HG03442 (cell line): ENCODE measurements around the gene RGPD6.
A peak's percentile ranks its signal among the peaks of the same experiment; 100 is the strongest.
"Not testable (repeated sequence)": the region's sequence is repeated elsewhere in the genome, so short reads cannot be mapped to it uniquely, and the experiment has no call there.

ENCODE experiments used
- ATAC-seq: cut with Tn5 transposase; IDR thresholded peaks from one replicate; pipeline ENCODE4 v1.9.1; 2021; ENCODE audit warnings: mild to moderate bottlenecking, moderate library complexity; ENCODE audit not compliant: unreplicated experiment

RGPD6 gene

DNA sequence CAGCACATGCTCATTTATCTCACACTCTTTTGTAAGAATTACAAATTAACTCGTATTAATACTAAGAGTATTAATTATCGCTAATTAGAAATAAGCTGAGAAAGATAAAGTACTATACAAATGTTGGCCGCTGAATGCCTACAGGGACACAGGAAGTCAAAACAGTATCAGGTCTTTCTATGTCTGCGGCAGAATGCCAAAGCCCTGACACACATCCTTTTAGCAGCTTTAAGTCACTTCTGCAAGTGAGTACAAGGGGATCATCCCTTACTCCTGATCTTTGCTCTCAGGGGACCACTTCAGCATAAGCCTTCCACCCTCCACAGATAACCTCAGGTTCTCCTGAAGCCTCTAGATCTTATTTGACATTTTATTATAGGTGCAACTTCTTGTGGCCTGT is 94.3 kb downstream of the RGPD6 start:
- ATAC-seq = not testable (repeated sequence)

DNA sequence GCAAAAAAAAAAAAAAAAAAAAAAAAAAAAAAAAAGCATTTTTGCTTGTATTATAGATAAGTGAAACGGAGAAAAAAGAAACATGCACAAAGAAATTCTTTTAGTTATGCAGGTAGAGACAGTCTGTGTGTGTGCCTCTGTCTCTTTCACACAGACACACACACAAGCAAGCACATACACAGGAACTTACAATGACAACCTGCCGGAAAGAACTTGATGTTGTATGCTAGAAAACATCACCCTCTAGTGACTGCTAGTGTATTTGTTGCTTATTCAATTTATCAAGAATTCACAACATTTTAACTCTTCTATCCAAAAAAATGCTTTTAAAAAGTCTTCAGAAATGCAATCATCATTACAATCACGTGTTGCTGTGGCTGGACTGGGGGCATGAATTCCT is 95.8 kb downstream of the RGPD6 start:
- peak; percentile 39 for ATAC-seq

DNA sequence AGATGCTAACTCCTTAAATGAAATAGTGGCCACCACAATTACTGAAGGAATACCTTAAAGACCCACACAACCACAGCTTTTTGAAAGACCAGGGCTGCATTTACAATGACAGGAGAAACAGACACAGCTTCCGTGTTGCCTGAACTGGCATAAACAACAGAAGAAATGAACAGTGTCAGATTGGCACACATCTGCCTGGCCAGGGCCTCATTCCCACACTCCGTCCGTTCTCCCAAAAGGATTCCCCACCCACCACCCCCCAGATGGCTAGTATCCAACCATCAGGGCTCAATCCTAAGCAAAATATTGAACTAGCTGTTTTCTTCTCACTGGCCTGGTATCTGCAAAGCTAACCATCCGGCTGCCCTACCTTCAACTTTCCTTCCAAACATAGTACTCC is 96.9 kb downstream of the RGPD6 start:
- not testable (repeated sequence) for ATAC-seq

DNA sequence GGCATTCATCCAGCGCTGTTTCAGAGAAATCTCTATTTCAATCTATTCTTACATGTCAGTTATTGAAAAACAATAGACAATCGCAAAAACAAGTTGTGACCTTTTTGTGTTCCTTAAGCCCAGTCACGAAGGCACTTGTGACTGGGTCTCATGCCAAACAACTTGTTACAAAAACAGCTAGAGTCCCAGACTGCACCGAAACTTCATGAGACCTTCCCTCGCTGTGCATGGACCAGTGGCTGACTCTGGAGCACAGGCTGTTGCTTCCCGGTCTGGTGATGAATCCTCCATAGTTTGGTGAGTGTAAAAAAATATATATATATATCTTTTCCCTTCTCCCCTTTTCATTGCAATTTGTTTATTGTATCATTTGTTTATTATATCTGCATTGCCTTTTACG is 99.7 kb downstream of the RGPD6 start:
- ATAC-seq = not testable (repeated sequence)

DNA sequence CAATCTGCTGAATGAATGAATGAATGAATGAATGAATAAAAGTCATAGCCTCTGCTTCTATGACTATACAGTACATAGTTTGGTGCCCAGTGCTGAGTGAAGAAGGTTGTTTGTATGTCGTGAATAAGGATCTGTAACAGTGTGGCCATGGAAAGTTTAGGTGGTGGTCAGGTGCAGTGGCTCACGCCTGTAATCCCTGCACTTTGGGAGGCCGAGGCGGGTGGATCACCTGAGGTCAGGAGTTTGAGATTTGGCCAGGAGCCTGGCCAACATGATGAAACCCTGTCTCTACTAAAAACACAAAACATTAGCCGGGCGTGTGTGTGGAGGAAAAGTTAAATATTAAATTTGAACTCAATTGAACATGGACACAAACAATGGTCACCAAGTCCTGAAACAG is 100.1 kb downstream of the RGPD6 start:
- not testable (repeated sequence) for ATAC-seq

DNA sequence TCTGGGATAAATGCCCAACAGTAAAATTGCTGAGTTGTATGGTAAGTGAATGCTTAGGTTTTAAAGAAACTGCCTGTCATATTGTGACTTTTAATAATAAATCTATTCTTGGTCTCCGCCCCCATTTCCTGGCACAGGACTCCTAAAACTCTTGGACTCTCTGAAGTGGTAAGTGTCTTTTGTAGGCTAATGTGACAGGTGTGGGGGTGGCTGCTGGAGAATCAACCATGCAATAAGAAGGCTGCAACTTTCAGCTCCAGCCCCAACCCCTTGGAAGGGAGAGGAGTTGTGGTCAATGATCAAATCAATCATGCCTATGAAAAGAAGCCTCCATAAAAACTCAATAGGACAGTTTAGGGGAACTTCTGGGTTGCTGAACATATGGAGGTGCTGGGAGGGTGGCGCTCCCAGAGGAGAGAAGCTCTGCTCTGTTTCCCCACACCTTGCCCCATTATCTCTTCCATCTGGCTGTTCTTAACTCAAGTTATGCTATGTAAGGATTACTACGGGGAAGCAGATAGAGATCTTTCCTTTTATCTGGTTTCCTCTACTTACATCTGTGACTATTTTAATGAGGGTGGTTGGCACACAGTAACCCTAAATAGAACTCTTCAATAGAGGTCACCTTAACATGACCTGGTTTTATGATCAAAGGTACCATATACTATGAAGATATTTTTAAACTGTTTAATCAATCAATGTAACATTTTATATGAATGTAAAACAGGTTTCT is 101.2 kb downstream of the RGPD6 start:
- not testable (repeated sequence) for ATAC-seq

DNA sequence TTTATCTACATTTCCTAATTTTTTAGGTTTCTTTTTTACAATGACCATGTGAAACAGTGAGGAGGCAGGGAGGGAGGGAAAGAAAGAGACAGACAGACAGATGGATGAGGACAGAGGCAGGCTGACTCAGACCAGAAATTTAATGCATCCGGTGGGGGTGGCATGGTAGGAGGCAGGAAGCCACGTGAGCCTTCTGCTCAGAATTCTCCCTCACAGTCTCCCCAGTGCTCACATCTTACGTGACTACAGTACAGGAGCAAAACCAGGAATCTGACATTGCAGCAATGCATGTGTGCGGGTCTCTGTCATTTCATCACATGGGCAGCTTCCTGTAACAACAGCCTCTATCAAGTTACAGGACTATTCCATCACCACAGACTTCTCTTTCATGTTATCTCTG is 102.1 kb downstream of the RGPD6 start:
- peak; percentile 96 for ATAC-seq

DNA sequence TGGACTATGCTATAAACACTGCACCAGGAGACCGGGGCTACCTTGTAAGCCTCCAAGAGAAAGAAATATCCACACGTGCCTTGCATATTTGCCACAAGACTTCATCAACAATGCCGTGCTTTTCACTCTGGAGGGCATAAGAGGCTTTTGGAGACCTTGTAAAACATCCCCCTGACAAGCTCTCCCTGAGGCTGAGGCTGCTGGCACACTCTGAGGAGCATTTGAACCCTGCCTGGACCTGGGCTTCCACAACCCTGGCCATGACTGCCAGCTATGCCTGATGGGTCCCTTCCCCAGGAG is 104.0 kb downstream of the RGPD6 start:
- not testable (repeated sequence) for ATAC-seq

DNA sequence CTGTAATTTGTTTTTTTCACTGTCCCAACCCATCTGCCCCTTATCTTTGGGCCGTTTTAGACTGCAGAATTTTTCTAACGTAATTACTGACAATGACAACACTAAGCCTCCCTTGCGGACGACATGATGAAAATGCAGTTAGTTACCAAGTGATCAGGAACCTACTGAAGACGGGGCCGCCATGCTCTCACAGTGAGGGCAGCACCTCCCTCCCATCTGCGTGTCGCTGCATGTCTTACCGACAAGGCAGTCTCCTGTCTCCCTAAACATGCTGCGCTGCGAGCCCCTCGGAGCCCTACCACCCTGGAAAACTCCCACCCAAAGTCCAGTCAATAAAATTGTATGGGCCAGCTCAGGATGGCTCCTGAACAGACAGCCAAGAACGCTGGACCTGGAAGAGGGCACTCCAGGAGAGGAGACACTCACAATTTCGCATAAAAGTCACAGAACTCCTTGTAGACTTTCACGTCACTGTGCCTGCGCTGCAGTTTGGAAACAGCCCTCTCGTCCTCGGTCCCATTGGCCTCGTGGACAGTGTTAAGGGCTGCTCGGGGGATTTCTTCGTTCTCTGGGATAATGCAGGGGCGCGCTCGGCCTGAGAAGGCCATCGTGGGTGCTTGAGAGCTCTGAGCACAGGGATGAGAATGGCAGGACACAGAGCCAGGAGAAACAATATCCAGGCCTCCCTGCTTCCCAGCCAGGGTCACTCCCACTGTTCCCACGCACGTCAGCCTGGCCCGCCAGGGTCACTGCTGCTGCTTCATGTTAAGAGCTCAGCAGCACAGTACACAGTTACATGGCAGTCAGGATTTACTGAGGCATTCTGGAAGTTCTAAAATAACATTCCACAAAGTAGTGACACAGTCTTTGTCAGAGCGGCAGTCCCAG is 104.6 kb downstream of the RGPD6 start, which contains the start of gene LIMS4:
Gene LIMS4, minus strand, starts transcription at position 646 of the 888 bp plus-strand sequence. Its CDS starts 38 bp downstream, at position 608.
- ATAC-seq = not testable (repeated sequence)

DNA sequence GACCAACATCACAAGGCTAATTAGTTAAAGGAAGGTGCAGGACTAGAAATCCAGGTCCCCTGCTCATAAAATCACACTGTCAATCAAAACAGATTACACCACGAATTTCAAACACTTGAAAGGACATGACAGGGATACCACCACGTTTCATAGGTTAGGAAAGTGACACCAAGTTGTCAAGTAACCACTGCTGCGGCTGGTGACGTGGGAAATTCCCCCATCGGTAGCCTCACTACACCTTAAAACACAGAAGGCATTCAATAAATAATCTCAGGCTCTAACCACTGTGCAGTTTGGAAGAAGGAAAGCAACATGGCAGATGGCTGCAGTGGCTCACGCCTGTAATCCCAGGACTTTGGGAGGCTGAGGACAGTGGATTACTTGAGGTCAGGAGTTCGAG is 108.1 kb downstream of the RGPD6 start:
- ATAC-seq = not testable (repeated sequence)

DNA sequence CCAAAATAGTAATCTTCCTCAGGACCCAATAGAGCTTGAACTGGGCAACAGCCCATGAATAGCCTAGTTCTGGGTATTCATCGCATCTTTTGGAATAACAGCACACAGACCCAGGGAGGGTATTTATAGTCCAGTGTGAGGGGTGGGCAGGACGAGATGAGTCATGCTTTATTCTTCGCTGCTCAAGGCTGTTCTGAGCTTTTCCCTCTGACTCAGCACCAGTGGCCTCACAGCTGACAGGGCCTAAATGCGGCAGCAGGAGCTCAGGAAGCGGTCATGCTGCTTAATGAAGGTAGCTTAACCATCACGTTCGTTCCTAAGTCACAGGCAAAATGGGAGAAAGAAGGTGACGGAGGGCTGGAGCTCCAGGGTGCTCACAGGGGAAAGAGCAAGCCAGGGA is 111.7 kb downstream of the RGPD6 start:
- ATAC-seq = peak; percentile 95
